HEK293T (cell line): ENCODE data around the gene NFYC.

ENCODE experiments used
- BHLHE40 ChIP-seq: fragments of 450-650 bp; IDR thresholded peaks from 2 replicates; pipeline ENCODE4 v1.6.1; 2016; ENCODE audit warnings: mild to moderate bottlenecking, moderate library complexity, borderline replicate concordance
- CTBP1 ChIP-seq: fragments of 450-650 bp; IDR thresholded peaks from 2 replicates; pipeline ENCODE4 v1.6.1; 2016; ENCODE audit warnings: borderline replicate concordance
- ELF4 ChIP-seq: fragments of 450-650 bp; IDR thresholded peaks from 2 replicates; pipeline ENCODE4 v1.6.1; 2017; ENCODE audit warnings: antibody characterized with exemption
- FOXA1 ChIP-seq: fragments of 450-650 bp; IDR thresholded peaks from 2 replicates; pipeline ENCODE4 v1.6.1; 2016; ENCODE audit warnings: mild to moderate bottlenecking
- FOXK2 ChIP-seq: fragments of 450-650 bp; IDR thresholded peaks from 2 replicates; pipeline ENCODE4 v1.6.1; 2016; ENCODE audit warnings: mild to moderate bottlenecking
- FOXM1 ChIP-seq: fragments of 450-650 bp; IDR thresholded peaks from 2 replicates; pipeline ENCODE4 v1.6.1; 2017; ENCODE audit warnings: mild to moderate bottlenecking, borderline replicate concordance
- LEF1 ChIP-seq: fragments of 450-650 bp; IDR thresholded peaks from 2 replicates; pipeline ENCODE4 v1.6.1; 2017; ENCODE audit warnings: mild to moderate bottlenecking, borderline replicate concordance
- NFRKB ChIP-seq: fragments of 450-650 bp; IDR thresholded peaks from 2 replicates; pipeline ENCODE4 v1.6.1; 2016; ENCODE audit warnings: mild to moderate bottlenecking, moderate library complexity
- SP1 ChIP-seq: fragments of 450-650 bp; IDR thresholded peaks from 2 replicates; pipeline ENCODE4 v1.6.1; 2017
- SUZ12 ChIP-seq: fragments of 450-650 bp; IDR thresholded peaks from 2 replicates; pipeline ENCODE4 v1.6.1; 2016; ENCODE audit warnings: mild to moderate bottlenecking
- TF ChIP-seq, protein P1 (sequence below): fragments of 450-650 bp; IDR thresholded peaks from 2 replicates; pipeline ENCODE4 v1.6.1; 2016

DNA sequence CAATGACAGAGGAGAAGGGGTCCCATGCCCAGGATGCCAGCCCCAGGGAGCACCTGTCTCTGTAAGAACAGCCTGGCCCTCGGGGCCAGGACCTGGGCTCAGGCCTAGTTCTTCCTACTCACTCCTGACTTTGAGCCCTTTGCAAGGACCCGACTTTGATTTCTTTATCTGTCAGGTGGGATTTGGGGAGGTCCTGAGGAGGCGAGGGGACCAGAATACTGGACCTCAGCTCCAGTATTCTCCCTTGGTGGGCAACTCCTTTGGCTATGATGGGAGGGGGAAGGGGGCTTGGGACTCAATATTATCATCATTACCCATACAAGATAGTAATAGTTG, 110.2 kb downstream of the NFYC start:
- TF ChIP-seq FOXM1 (no peak), FOXA1 (no peak), FOXK2 (no peak), ELF4 (no peak), NFRKB (no peak), BHLHE40 (no peak), SP1 (no peak), SUZ12 (no peak), LEF1 (no peak), CTBP1 (no peak)
- TF ChIP-seq, protein P1, sequence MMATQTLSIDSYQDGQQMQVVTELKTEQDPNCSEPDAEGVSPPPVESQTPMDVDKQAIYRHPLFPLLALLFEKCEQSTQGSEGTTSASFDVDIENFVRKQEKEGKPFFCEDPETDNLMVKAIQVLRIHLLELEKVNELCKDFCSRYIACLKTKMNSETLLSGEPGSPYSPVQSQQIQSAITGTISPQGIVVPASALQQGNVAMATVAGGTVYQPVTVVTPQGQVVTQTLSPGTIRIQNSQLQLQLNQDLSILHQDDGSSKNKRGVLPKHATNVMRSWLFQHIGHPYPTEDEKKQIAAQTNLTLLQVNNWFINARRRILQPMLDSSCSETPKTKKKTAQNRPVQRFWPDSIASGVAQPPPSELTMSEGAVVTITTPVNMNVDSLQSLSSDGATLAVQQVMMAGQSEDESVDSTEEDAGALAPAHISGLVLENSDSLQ = no peak
